Upper lobe of right lung (tissue), 1 donor: Measurements from ENCODE around the gene IPCEF1. TPM values are rescaled to one million over a fixed set of nuclear protein-coding genes. Genes with fewer than 3 reads are reported as not detected.

ENCODE experiments used
- ATAC-seq: fragments of 200-7000 bp; cut with Tn5 transposase; one replicate; pipeline ENCODE4 v1.9.1; 2020; ENCODE audit warnings: mild to moderate bottlenecking, moderate library complexity
- DNase-seq: peaks from one replicate; pipeline ENCODE4 v3.0.0-alpha.2; 2020
- H3K27ac ChIP-seq: fragments of 200-600 bp; one replicate; pipeline ENCODE4 v1.8.0; 2022
- H3K27me3 ChIP-seq: fragments of 200-600 bp; one replicate; pipeline ENCODE4 v1.8.0; 2022; ENCODE audit warnings: mild to moderate bottlenecking
- H3K36me3 ChIP-seq: fragments of 200-600 bp; one replicate; pipeline ENCODE4 v1.8.0; 2022
- H3K4me1 ChIP-seq: fragments of 200-600 bp; one replicate; pipeline ENCODE4 v1.8.0; 2022
- H3K4me3 ChIP-seq: fragments of 200-600 bp; one replicate; pipeline ENCODE4 v1.8.0; 2022; ENCODE audit warnings: mild to moderate bottlenecking
- H3K9me3 ChIP-seq: fragments of 200-600 bp; one replicate; pipeline ENCODE4 v1.8.0; 2022
- intact Hi-C: fragments of 100-400 bp; cut with DNase I; formaldehyde crosslinking; loops from one replicate; pipeline ENCODE4 v1.11.0; 2022
- total RNA-seq: library from RNA; stranded (reverse); fragmentation: NEBNext Ultra II Directional; extraction: Animal tissue kit (Norgen Biotek cat#: 25700); gene quantifications from one replicate; pipeline ENCODE4 v1.2.1, GENCODE V29; 2021
- TF ChIP-seq, protein P1 (sequence below): fragments of 200-600 bp; IDR thresholded peaks from one replicate; pipeline ENCODE4 v1.8.0; 2022; ENCODE audit warnings: antibody characterized with exemption
- donor health status: DM: no; HTN: yes; CAD: no; lungs with severe emphysema.

IPCEF1 gene
- total RNA-seq, 1 donor from 2014 or later, result 8.8 TPM

DNA sequence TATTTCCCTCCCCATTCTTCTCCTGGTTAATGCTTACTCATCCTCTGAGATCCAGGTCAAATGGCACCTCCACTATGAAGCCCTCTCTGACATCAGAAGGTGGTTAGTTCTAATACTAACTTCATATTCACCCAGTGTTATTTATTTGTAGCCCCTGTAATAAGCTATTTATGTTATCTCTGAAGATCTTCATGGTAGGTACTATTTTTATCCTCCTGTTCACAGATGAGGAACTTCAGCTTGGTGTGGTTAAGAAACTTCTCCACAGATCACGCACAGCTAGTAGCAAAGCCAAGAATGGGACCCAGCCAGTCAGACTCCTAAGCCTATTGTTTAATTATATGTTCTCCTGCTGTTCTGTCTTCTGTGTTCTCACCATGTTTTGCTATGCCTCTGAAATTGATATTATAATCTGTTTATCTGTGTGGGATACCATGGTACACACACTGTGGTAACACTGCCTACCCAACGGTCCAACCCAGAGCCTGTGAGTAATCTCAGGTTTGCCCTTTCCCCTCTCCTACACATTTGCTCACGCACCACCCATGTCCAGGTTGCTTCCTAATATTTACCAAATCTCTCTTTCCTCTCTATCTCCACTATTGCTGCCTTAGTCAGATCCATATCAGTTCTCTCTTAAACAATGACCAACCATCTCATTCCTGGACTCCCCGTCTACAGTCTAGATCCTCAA lies 98.4 kb downstream of the IPCEF1 start:
- Histone ChIP-seq H3K4me3 (no peak overlapping the region), H3K36me3 (no peaks in the 10 kb centered on the region), H3K4me1 (peaks cover 4% of the 10 kb centered on the region), H3K27me3 (no peaks in the 10 kb centered on the region), H3K27ac (no peak overlapping the region), H3K9me3 (no peaks in the 10 kb centered on the region)
- peak; percentile 73 for ATAC-seq
- TF ChIP-seq, protein P1, sequence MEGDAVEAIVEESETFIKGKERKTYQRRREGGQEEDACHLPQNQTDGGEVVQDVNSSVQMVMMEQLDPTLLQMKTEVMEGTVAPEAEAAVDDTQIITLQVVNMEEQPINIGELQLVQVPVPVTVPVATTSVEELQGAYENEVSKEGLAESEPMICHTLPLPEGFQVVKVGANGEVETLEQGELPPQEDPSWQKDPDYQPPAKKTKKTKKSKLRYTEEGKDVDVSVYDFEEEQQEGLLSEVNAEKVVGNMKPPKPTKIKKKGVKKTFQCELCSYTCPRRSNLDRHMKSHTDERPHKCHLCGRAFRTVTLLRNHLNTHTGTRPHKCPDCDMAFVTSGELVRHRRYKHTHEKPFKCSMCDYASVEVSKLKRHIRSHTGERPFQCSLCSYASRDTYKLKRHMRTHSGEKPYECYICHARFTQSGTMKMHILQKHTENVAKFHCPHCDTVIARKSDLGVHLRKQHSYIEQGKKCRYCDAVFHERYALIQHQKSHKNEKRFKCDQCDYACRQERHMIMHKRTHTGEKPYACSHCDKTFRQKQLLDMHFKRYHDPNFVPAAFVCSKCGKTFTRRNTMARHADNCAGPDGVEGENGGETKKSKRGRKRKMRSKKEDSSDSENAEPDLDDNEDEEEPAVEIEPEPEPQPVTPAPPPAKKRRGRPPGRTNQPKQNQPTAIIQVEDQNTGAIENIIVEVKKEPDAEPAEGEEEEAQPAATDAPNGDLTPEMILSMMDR, result no peak
- DNase-seq, result no peak
- intact Hi-C loops, result no loop called here

DNA sequence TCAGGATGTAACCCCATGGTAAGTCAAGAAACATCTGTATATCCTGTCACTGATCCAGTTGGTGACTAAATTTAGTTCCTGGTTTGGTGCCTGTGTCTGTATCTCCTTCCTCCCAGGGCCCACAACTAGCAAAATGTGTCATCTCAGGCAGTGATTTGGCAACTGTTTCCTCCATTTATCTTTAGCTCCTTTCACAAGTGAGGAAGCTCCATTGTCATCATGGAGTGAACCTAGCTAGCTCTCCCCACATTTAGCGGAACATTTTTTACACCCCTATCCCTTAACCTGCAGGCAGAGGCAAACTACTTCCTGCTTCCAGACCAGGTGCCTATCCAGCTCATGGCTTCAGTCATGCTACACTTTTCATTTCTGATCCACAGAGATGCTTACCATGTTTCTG lies 99.5 kb downstream of the IPCEF1 start:
- ATAC-seq, result peak; percentile 84
- DNase-seq, result no peak
- intact Hi-C loops, result no loop called here
- Histone ChIP-seq H3K27ac (no peak overlapping the region), H3K27me3 (no peaks in the 10 kb centered on the region), H3K4me3 (no peak overlapping the region), H3K36me3 (no peaks in the 10 kb centered on the region), H3K4me1 (peaks cover 4% of the 10 kb centered on the region), H3K9me3 (no peaks in the 10 kb centered on the region)
- TF ChIP-seq, protein P1, result no peak

DNA sequence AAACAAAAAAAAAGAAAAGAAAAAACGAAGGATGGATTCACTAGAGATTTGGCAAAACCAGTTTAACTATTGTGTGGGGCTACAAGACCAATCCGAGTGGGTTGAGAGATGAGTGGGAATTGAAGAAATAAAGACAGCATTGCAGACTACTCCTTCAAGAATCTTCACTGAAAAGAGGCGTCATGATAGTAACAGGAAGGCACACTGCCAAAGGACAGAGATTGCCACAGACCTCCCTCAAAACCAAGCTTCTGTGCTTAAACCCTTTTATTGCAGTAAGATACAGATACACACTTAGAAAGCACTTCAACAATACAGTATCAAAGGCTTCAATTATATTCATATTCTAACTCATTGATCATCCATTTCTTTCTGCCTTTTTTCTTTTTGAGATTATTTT lies 103.9 kb downstream of the IPCEF1 start:
- Histone ChIP-seq H3K36me3 (no peaks in the 10 kb centered on the region), H3K27ac (no peak overlapping the region), H3K27me3 (no peaks in the 10 kb centered on the region), H3K9me3 (no peaks in the 10 kb centered on the region), H3K4me3 (no peak overlapping the region), H3K4me1 (no peaks in the 10 kb centered on the region)
- DNase-seq (no peak), ATAC-seq (no peak)
- intact Hi-C loops, result no loop called here
- TF ChIP-seq, protein P1, result no peak

DNA sequence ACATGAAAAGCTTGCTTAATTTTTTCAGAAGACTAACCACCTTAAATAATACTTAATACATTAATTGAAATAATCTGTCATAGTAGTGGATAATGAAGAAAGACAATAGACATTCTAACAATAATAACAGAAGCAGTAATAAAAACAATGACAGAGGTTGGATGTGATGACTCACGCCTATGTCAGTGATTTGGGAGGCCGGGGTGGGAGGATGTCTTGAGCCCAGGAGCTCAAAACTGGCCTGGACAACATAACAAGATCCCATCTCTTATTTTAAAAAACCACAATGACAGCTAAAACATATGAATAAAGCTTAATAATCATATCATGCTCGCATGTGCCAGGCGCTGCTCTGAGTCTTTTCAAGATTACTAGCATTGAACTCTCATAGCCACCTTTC lies 105.5 kb downstream of the IPCEF1 start:
- no peak for DNase-seq

DNA sequence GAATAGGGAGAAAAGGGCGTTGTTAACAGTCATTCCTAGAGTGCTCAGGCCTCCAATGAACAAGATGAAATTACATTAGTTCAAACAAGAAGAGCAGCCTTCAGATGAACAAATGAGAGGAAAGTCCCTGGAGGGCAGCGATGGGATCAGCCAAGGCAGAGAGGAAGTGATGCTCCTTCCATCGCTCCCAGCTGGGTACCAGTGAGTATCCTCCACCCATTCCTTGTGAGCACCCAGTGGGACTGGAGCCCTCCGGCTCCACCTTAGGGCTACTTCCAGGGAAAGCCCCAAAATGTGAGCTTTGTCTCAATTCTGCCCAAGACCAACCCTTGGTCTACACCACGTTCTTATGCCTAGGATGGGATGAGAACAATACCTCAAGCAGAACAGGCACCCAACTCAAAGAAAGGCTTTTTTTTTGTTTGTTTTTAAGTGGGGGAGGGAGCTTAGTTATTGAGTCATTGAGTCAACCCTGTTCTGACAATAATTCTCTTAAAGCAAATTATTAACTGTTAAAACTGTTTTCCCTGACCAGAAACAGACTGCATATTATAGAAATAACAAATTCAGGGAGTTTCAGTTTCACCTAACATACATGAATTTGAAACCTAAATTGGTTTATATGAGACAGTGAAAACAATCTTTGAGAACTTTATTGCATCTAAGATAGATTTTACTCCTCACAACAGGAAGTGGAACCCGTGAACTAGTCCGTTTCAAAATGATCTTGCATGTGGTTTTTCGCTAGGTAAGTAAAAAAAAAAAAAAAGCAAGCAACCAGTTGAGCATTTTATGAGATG lies 106.9 kb downstream of the IPCEF1 start:
- no peak for ATAC-seq
- H3K27ac ChIP-seq, result peak overlapping the region; percentile 7
- intact Hi-C loops, result no loop called here
- TF ChIP-seq, protein P1, result no peak
- H3K4me1 ChIP-seq, result no peaks in the 10 kb centered on the region
- no peak overlapping the region for H3K4me3 ChIP-seq
- no peaks in the 10 kb centered on the region for H3K36me3 ChIP-seq
- DNase-seq, result no peak
- no peaks in the 10 kb centered on the region for H3K27me3 ChIP-seq
- no peaks in the 10 kb centered on the region for H3K9me3 ChIP-seq

More for the DNA sequence above, 105.5 kb downstream of the IPCEF1 start:
- no peaks in the 10 kb centered on the region for H3K27me3 ChIP-seq
- no peak overlapping the region for H3K27ac ChIP-seq
- H3K36me3 ChIP-seq, result no peaks in the 10 kb centered on the region
- no peaks in the 10 kb centered on the region for H3K4me1 ChIP-seq
- no peaks in the 10 kb centered on the region for H3K9me3 ChIP-seq
- no peak overlapping the region for H3K4me3 ChIP-seq
- TF ChIP-seq, protein P1, result no peak
- intact Hi-C loops, result no loop called here
- no peak for ATAC-seq
